Stimulated activated naive CD4-positive, alpha-beta T cell treated with Interleukin-2 at 50 U/mL for 16 hours (primary cell): ENCODE results near the gene MRFAP1L1.

Experiments
- DNase-seq: peaks from one replicate; lab custom pipeline; 2025; lab: John Stamatoyannopoulos, UW

MRFAP1L1 gene

DNA sequence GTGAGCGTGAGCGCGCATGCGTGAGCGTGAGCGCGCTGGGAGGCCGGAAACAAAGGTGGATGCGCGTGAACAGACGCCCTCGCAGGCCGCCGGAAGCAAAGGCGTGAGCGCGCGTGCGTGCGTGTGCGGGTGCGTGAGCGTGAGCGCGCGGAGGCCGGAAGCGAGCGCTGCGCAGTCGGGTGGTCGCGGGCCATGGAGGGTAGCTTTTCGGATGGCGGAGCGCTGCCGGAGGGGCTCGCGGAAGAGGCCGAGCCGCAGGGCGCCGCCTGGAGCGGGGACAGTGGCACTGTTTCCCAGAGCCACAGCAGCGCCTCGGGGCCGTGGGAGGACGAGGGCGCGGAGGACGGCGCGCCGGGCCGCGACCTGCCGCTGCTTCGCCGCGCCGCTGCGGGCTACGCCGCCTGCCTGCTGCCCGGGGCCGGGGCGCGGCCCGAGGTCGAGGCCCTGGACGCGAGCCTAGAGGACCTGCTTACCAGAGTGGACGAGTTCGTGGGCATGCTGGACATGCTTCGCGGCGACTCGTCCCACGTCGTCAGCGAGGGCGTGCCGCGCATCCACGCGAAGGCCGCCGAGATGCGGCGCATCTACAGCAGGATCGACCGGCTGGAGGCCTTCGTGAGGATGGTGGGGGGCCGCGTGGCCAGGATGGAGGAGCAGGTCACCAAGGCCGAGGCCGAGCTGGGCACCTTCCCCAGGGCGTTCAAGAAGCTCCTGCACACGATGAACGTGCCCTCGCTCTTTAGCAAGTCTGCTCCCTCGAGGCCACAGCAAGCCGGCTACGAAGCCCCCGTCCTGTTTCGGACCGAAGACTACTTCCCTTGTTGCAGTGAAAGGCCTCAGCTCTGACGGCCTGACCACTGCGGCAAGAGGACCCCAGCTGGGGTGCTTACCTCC lies 6.6 kb upstream of the MRFAP1L1 start, which contains the start of gene BLOC1S4:
Gene BLOC1S4, plus strand, starts transcription at position 157 of the 894 bp plus-strand sequence. Its CDS starts 36 bp downstream, at position 193.
- DNase-seq: peak; percentile 80

DNA sequence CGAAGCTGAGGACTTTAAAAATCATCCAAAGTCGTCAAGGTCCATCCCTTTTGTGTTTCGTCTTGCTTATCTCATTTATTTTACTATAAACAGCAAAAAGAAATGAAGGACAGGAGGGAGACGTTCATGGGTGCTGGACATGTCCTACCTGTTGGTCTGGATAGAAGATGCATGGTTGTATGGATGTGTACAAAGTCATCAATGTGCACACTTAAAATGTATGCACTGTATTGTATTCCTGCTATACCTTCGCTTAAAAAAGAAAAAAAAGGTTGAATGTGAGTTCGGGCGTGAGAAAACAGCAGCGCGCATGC lies 6.0 kb upstream of the MRFAP1L1 start:
- DNase-seq: no peak

DNA sequence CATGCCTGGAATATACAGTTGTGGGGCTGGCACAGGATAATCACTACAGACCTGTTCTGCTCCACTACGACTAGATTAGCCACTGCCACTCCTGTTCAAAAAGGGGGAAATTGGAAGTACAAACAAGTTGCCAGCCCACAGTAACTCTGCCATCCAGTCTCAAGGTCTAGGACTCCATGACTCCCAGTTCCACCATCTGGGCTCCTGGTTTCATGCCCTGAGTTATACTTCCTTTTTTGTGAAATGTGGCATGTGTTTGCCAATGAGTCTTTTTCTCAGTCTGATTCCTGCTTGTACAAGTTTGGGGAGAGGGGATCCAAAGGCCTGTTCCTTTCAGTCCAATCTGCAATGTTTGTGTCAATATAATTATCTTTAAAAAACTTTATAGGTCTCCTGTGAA lies 5.3 kb upstream of the MRFAP1L1 start:
- DNase-seq: no peak

DNA sequence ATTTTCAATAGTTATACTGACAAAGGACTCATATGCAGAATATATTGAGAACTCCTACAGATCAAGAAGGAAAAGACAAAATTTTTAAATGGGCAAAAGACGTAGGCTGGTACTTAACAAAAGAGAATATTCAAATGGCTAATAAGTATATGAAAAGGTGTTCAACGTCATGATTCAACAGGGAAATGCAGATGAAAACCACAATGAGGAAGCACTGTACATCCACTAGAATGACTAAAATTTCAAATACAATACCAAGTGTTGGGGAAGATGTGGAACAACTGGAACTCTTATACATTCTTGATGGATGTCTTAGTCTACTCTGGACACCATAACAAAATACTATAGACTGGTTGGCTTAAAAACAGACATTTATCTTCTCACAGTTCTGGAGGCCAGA lies 1.3 kb upstream of the MRFAP1L1 start:
- DNase-seq: no peak

DNA sequence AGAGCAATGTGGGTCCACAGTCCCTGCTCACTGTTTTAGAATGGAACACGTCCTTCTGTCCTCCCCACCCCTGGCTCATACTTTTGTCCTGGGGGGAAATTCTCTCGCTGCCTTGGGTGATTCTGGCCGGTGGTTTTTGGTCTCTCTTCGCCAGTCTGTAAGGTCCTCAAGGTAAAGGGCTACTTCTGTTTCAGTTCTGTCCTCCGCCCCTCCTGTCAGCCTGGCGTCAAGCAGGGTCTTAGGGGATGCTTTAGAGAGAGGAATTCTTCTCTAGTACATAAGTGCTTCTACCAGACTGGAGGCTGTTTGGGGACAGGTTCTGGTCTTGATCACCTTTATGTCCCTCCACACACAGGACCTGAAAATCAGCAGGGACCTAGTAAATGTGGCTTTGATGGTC lies 617 bp upstream of the MRFAP1L1 start:
- DNase-seq: no peak

DNA sequence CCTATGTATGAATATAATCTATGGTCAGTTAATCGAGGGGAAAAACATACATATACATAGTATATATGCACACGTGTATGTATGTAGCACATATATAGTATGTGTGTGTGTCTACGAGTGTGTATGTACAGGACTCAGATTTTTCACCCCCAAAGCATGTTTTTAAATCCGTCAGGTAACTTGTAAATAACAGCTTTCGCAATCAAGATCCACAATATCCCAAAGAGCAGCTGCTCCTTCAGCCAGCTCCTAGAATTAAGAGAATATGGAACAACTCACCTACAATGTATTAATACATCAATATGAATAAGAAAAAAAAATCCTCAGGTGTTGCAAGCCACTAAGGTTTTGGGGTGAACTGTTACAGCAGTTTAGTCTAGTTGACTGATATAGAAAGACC lies 3.5 kb downstream of the MRFAP1L1 start:
- DNase-seq: no peak

DNA sequence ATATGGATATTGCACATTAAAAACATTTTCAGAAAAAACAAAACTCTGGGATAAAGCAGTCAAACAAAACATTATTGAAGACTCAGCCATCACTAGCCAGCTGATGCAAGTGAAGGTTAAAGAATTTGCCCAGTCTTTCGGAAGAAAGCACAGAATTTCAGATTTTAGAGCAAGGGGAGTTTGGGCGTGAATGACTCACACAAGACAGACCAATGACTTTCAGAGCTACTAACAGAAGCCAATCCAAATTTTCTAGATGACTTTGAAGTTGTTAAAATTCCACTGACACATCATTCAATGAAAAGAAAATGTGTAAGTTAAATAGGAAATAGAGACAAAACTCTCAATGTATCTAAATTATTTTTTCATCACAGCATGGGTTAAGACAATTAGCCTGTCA lies 4.0 kb downstream of the MRFAP1L1 start:
- DNase-seq: no peak

DNA sequence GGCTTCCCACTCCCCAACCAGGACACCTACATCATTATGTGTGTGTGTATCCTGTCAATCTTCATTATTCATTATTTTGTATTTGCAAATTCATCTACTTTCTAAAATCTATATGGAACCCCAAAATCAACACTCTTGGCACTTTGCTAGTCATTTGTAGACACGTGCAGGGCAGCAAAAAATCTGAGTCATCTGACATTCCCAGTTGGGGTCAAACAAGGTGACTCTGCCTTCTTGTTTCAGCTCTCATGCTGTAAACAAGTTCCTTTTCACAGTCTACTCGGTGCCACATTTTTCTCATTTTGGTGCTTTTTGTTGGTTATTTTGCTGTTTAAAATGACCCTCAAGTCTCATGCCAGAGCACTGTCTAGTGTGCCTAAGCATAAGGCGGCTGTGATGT lies 5.9 kb downstream of the MRFAP1L1 start:
- DNase-seq: no peak

GRCh38 chr4:6702761-6703160 lies 6.9 kb downstream of the MRFAP1L1 start:
- DNase-seq: no peak

GRCh38 chr4:6701371-6701770 lies 8.3 kb downstream of the MRFAP1L1 start:
- no peak for DNase-seq

- DNase-seq: no peak
Observed at GRCh38 chr4:6699903-6700302, 9.8 kb downstream of the MRFAP1L1 start.

GRCh38 chr4:6699388-6699787 lies 10.3 kb downstream of the MRFAP1L1 start:
- DNase-seq: no peak

DNA sequence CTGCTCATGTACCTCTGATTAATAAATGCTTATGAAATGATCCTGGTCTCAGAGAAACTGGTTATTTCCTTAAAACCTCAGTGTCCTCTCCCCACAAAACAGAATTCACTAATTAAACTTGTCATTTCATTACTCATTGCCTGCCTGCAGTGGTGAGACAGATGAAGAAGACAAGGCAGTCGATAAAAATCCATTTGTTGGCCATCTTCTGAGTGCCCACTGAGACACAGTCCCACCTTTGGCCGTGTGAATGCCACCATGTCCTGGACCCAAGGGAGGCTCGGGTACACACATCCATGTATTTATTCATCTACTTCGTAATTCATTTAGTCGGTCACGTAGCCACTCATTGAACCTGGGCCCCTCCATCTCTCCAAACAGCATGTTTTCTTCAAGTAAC lies 12.5 kb downstream of the MRFAP1L1 start:
- DNase-seq: no peak

GRCh38 chr4:6696611-6697010 lies 13.1 kb downstream of the MRFAP1L1 start:
- no peak for DNase-seq

DNA sequence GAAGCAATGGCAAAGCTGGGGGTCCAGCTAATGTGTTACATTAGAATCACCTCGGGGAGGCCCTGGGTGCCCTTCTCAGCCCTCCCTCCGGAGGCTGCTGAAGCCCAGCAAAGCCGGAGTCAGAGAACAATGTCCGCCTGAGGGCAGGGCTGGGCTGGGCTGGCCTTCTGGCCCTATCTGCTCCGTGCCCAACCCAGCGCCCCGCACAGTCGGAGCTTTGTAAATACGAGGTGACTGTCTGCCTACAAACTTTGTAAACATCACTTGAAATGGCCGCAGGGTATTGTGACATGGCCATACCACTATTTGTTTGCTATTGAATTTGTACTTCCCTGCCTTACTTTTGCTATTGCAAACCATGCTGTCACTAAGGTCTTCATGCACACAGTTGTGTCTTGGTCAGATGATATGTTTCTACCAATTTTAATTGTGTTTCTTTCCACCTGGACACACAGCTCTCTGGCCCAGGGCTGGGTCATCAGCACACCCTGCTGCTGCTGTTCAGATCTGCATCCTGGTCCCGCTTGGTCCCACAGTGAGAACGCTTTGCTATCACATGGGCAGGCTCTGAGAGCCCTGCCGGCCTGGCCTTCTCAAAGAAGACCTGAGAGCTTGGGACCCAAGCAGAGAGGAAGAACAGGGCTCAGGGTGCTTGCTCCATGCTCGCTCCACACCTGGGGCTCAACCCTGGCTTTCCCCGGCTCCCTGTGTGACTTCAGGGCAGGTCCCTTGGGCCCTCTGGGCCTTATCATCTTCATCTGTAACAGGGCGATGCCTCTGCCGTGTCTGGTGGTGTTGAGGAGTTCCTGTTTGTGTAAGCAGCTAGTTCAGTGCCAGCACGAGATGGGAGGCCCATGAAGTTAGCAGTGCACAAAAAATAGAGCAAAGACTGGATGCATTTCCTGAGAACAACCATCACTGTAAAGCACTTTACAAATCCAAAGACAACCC lies 13.7 kb downstream of the MRFAP1L1 start:
- peak; percentile 44 for DNase-seq

DNA sequence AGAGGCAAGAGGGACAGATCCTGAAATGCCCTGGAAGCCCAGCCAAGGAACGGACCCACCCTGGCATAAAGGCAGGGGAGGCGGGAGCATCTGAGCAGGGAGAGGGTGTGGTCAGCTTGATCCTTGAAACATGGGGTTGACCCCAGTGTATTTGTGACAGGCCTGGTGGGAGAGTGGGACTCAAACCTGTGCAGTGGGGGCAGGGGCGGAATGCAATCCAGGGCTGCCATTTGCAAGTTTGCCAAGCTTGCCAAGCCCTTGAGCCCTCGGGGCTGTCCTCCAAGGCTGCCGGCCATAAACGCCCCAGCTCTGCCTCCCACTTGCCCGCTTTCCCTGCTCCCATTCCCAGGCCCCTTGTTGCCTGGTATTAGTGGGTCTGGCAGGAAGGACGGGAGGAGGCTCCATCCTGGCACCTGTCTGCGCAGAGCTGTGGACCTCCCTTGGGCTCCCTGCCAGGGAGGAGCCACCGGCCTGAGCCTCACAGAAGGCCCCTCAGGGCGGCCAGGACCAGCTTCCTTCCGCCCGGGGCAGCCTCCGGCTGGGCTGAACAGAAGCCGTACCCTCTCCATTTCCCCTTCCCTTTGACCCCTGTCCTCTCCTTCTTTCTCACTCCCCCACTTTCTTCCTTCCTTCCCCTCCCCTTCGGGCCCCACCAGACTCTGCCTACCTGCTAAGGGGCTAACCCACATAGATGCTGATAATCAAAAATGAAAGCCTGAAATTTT lies 15.3 kb downstream of the MRFAP1L1 start:
- no peak for DNase-seq

DNA sequence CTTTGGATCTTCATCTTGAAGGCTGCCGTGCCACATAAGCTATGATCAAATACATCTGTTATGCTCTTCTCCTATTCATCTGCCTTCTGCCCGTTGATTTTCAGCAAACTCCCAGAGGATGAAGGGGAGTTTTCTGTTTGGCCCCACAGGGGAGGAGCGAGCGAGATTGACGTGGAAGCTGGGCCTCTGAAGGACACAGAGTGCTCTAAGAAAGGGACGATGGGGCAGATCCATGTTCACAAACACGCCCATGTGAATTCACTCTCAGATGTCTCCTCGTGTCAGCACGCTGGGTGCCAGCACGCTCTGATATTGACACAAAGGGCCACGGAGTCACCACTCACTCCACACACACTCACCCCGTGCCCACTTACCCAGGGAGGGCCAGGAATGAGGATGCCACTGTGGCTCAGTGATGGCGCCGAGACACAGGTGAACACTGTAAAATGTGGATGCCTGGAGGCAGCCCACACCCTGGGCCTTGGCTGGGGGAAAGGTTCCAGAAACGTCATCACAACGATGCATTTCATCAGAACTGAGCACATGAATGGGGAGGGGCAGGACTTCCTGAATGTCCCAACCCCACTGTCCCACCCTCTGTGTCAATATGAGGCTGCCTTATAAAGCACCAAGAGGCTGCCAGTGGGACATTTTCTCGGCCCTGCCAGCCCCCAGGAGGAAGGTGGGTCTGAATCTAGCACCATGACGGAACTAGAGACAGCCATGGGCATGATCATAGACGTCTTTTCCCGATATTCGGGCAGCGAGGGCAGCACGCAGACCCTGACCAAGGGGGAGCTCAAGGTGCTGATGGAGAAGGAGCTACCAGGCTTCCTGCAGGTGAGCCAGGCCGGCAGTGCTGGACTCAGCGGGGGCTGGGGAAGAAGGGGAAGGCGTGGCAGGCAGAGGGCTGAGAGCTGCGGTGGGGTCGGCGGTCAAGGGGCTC lies 16.2 kb downstream of the MRFAP1L1 start, which contains the start of gene S100P:
Gene S100P, plus strand, starts transcription at position 648 of the 946 bp plus-strand sequence. Its CDS starts 55 bp downstream, at position 703.
- no peak for DNase-seq

DNA sequence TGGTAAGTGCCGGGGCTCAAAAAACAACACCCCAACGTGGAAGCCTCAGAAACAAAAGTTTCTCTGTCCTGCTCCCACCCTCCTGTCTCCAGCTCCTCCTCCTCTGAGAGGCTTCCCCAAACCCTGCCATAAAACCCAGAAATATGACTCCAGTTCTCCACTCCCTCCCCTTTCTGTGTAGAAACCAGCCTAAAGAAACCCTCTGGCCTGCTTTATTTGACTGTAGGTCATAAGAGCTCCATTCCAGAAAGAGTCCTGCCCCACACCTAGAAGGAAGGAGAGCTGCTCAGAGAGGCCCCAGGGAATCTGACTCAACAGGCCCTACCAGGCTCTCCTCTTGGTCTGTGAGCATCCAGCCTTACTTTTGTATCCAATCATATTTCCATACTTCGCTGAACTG lies 16.9 kb downstream of the MRFAP1L1 start:
- no peak for DNase-seq

DNA sequence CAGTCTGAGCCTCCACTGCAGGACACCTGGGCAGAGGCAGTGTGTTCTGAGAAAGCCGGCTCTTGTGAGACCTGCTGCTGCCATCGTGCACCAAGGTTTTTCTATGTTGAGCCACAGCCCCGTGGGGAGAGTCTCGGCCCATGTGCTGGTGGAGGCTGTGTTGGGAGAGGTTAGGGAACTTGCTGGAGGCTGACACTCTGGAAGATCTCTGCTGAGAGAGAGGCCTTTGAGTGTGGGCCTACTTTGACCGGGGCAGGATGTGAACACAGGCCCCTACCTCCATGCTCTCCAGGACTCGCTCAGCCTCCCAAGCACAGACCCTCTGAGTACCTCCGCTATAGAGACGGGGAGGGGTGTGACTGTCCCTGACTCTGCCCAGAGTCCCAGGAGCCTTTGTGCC lies 17.3 kb downstream of the MRFAP1L1 start:
- DNase-seq: no peak

- DNase-seq: no peak
Observed at GRCh38 chr4:6689506-6689960, 20.1 kb downstream of the MRFAP1L1 start.
